Vagina (tissue), 2 donors: Measurements from ENCODE around the gene OBSCN.

ENCODE experiments used
- CTCF ChIP-seq, 3 experiments: fragments of 450-650 bp in 2 of 3; fragments of 200-600 bp in 1 of 3; sonication (generic) in 1 of 3; IDR thresholded peaks; one replicate each; pipeline ENCODE4 v1.5.1; 2017 to 2019; ENCODE audit warnings: antibody characterized with exemption in 3 of 3, mild to moderate bottlenecking in 2 of 3, moderate library complexity in 2 of 3
- POLR2AphosphoS5 ChIP-seq, 2 donors: sonication (generic); formaldehyde crosslinking; IDR thresholded peaks; one replicate each; pipeline ENCODE4 v1.9.0; 2017; ENCODE audit warnings: antibody characterized with exemption in 2 of 2, mild to moderate bottlenecking in 2 of 2, low read depth in 1 of 2; ENCODE audit not compliant: insufficient read depth in 1 of 2

GRCh38 chr1:228319352-228320088 lies 111.7 kb downstream of the OBSCN start:
- no peak for TF ChIP-seq POLR2AphosphoS5 (IDR thresholded peaks at IDR 0.05; ENCODE audit: insufficient read depth in 1 of 2, low read depth in 1 of 2)
- no peak for TF ChIP-seq CTCF (IDR thresholded peaks at IDR 0.05)
